M059J (cell line): Measurements from ENCODE around the gene SSBP4. TPM values are rescaled to one million over a fixed set of nuclear protein-coding genes. Genes with fewer than 3 reads are reported as not detected.

Experiments used
- DNase-seq: peaks from one replicate; pipeline ENCODE4 v3.0.0-alpha.2; 2012; ENCODE audit warnings: low read depth
- total RNA-seq: library from RNA; depleted of rRNA; stranded (reverse); fragments of >200 nt; shearing (Covaris generic); gene quantifications from 2 replicates; pipeline ENCODE4 v1.2.3, GENCODE V29; 2014

SSBP4 gene
- total RNA-seq, 1 experiment from 2014 or later: 55.3 TPM

GRCh38 chr19:18468517-18468916 is 49.3 kb downstream of the SSBP4 start:
- DNase-seq: peak; percentile 81

GRCh38 chr19:18469069-18469846 is 50.1 kb downstream of the SSBP4 start:
- DNase-seq: peak; percentile 31

GRCh38 chr19:18470787-18471186 is 51.6 kb downstream of the SSBP4 start:
- no peak for DNase-seq

GRCh38 chr19:18473003-18473705 is 54.0 kb downstream of the SSBP4 start:
- no peak for DNase-seq

GRCh38 chr19:18473706-18474087 is 54.5 kb downstream of the SSBP4 start:
- DNase-seq: no peak

- DNase-seq: no peak
Observed at GRCh38 chr19:18474366-18474887, 55.2 kb downstream of the SSBP4 start.

GRCh38 chr19:18475004-18475453 is 55.8 kb downstream of the SSBP4 start:
- no peak for DNase-seq

GRCh38 chr19:18475762-18476331 is 56.6 kb downstream of the SSBP4 start:
- DNase-seq: no peak

GRCh38 chr19:18476507-18477041 is 57.4 kb downstream of the SSBP4 start:
- no peak for DNase-seq

- DNase-seq: no peak
Observed at GRCh38 chr19:18477042-18477779, 58.0 kb downstream of the SSBP4 start.

GRCh38 chr19:18477974-18478373 is 58.8 kb downstream of the SSBP4 start:
- no peak for DNase-seq

GRCh38 chr19:18478545-18479311 is 59.5 kb downstream of the SSBP4 start:
- DNase-seq: peak; percentile 94

GRCh38 chr19:18480006-18480691 is 61.0 kb downstream of the SSBP4 start:
- DNase-seq: peak; percentile 78

GRCh38 chr19:18481505-18482222 is 62.5 kb downstream of the SSBP4 start:
- DNase-seq: no peak

- DNase-seq: no peak
Observed at GRCh38 chr19:18483119-18483890, 64.1 kb downstream of the SSBP4 start.
